Common myeloid progenitor, CD34-positive (primary cell): ENCODE measurements around the gene CFAP99.

Experiments
- CTCF ChIA-PET: fragments of 350-600 bp; sonication (Branson Sonifier 250); formaldehyde crosslinking; loops from one replicate; lab custom pipeline; 2021; ENCODE audit warnings: antibody characterized with exemption; lab: Charles Lee
- POLR2A ChIA-PET: fragments of 350-600 bp; sonication (Branson Sonifier 250); formaldehyde crosslinking; loops from one replicate; lab custom pipeline; 2021; ENCODE audit warnings: antibody characterized with exemption; lab: Charles Lee
- DNase-seq, 3 donors: peaks; one replicate each; pipeline versions ENCODE4 v3.0.0 to v3.0.0-alpha.2; 2013
- H3K27ac ChIP-seq, 2 experiments: 1 replicate in 1 of 2; 2 replicates in 1 of 2; pipeline ENCODE4 v1.7.0; 2013; ENCODE audit warnings: inconsistent platforms in 2 of 2, low read length in 2 of 2, mild to moderate bottlenecking in 2 of 2, low read depth in 1 of 2, moderate library complexity in 1 of 2; ENCODE audit not compliant: severe bottlenecking in 2 of 2, insufficient read depth in 1 of 2, poor library complexity in 1 of 2
- H3K27me3 ChIP-seq, 5 experiments: replicated peaks in 2 of 5; 1 replicate in 3 of 5; 2 replicates in 2 of 5; pipeline versions ENCODE4 v1.6.1 to v1.7.0; 2013; ENCODE audit warnings: low read length in 4 of 5, mild to moderate bottlenecking in 2 of 5, moderate library complexity in 2 of 5, inconsistent platforms in 1 of 5; ENCODE audit not compliant: insufficient read depth in 5 of 5, control insufficient read depth in 4 of 5
- H3K36me3 ChIP-seq, 4 experiments: 1 replicate in 2 of 4; 2 replicates in 2 of 4; pipeline versions ENCODE4 v1.6.1 to v1.7.0; 2013; ENCODE audit warnings: low read length in 3 of 4, control low read depth in 1 of 4, mild to moderate bottlenecking in 1 of 4; ENCODE audit not compliant: control insufficient read depth in 4 of 4, insufficient read depth in 4 of 4
- H3K4me1 ChIP-seq, 4 experiments: 1 replicate in 3 of 4; 2 replicates in 1 of 4; pipeline versions ENCODE4 v1.6.1 to v1.7.1; 2013; ENCODE audit warnings: low read length in 3 of 4, mild to moderate bottlenecking in 3 of 4, control low read depth in 1 of 4, inconsistent platforms in 1 of 4, moderate library complexity in 1 of 4; ENCODE audit not compliant: control insufficient read depth in 4 of 4, insufficient read depth in 4 of 4; ENCODE audit errors: control extremely low read depth in 1 of 4
- H3K4me3 ChIP-seq, 7 experiments: 1 replicate in 4 of 7; 2 replicates in 3 of 7; pipeline versions ENCODE4 v1.5.1 to v1.7.0; 2013; ENCODE audit warnings: mild to moderate bottlenecking in 7 of 7, low read length in 6 of 7, moderate library complexity in 6 of 7, inconsistent platforms in 2 of 7, low read depth in 2 of 7, control low read depth in 1 of 7; ENCODE audit not compliant: insufficient read depth in 4 of 7, control insufficient read depth in 1 of 7; ENCODE audit errors: extremely low read depth in 1 of 7
- H3K9me3 ChIP-seq, 5 experiments: 1 replicate in 4 of 5; 2 replicates in 1 of 5; pipeline versions ENCODE4 v1.6.1 to v1.7.1; 2013; ENCODE audit warnings: low read length in 4 of 5, mild to moderate bottlenecking in 2 of 5, inconsistent platforms in 1 of 5, low read depth in 1 of 5, moderate library complexity in 1 of 5; ENCODE audit not compliant: control insufficient read depth in 4 of 5, insufficient read depth in 2 of 5; ENCODE audit errors: control extremely low read depth in 1 of 5
- WGBS: methylation state at CpG from one replicate; pipeline ENCODE4 v1.1.5; 2013; ENCODE audit not compliant: insufficient coverage; 5-methylcytosine and 5-hydroxymethylcytosine counted together

The CFAP99 gene

GRCh38 chr4:2401610-2401983 is 17.2 kb upstream of the CFAP99 start:
- H3K36me3 ChIP-seq: no peaks in the 10 kb centered on the region
- no peak for DNase-seq
- H3K4me1 ChIP-seq: peaks cover 0 to 15% (median 13%) of the 10 kb centered on the region in 4 experiments
- no peaks in the 10 kb centered on the region for H3K9me3 ChIP-seq
- ChIA-PET CTCF (interaction anchor here (1.2 to 6.9 kb wide), 4 partner anchors 11 to 34 kb away, joined by 4 to 49 read pairs (median 16); no protein-coding TSS in a partner anchor), POLR2A (interaction anchor here (2.1 kb wide), 1 partner anchor 11 kb away, joined by 7 read pairs; no protein-coding TSS in a partner anchor)
- H3K27ac ChIP-seq: no peak overlapping the region
- H3K27me3 ChIP-seq: peaks cover 0 to 37% (median 12%) of the 10 kb centered on the region in 5 experiments
- 50% methylated on average over 15 of the region's 15 CpGs for WGBS
- H3K4me3 ChIP-seq: peak overlapping the region in 3 of 7 experiments; percentile 19 to 65 (median 50)

DNA sequence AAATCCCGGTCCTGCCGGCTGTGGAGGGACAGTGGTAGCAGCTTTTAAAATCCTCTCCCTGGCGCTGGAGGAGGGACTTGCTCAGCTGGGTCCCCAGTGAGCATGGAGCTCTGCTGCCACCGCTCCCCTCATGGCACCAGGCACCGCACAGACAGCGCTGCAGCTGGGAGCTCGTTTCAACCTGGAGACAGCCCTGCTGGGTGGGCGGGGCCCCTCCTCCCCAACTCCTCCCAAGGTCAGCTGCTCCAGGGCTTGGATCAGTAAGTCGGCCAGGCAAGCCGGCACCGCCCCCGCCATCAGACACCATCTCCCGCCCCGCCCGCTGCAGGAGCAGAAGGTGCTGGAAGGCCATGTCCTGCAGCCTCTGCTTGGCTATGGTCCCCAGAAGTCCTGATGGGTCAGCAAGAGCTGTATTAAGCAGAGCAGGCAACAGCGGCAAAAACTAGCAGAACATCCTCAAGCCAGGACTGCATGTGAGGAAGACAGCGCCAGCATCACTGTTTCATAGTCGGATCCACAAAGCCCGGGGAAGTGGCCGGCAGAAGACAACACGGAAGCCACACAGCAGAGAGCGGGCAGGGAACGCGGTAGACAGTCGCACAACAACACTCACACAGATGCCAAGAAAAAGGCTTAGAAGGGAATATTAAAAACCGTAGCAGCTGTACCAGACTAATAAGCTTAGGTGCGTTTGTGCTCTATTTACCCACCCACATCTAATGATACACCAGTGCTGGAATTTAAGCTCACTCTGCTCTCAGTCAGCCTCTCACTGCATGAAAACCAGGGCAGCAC is 16.5 kb upstream of the CFAP99 start:
- H3K27ac ChIP-seq: no peak overlapping the region
- DNase-seq: peak; percentile 29 to 52 (median 43)
- no peaks in the 10 kb centered on the region for H3K36me3 ChIP-seq
- peaks cover 0 to 33% (median 13%) of the 10 kb centered on the region in 5 experiments for H3K27me3 ChIP-seq
- peaks cover 0 to 15% (median 13%) of the 10 kb centered on the region in 4 experiments for H3K4me1 ChIP-seq
- H3K9me3 ChIP-seq: no peaks in the 10 kb centered on the region
- WGBS: 4% methylated on average over 14 of the region's 27 CpGs
- ChIA-PET POLR2A (interaction anchor here (2.1 kb wide), 1 partner anchor 10 kb away, joined by 7 read pairs; no protein-coding TSS in a partner anchor), CTCF (interaction anchor here (0.7 to 6.9 kb wide), 6 partner anchors 10 to 48 kb away, joined by 3 to 49 read pairs (median 6); no protein-coding TSS in a partner anchor)
- peak overlapping the region in 5 of 7 experiments; percentile 10 to 65 (median 19) for H3K4me3 ChIP-seq

- Histone ChIP-seq H3K4me3 (no peak overlapping the region), H3K27me3 (peaks cover 0 to 33% (median 13%) of the 10 kb centered on the region in 5 experiments), H3K4me1 (peaks cover 0 to 15% (median 13%) of the 10 kb centered on the region in 4 experiments), H3K9me3 (no peaks in the 10 kb centered on the region), H3K27ac (no peak overlapping the region), H3K36me3 (no peaks in the 10 kb centered on the region)
- POLR2A ChIA-PET: no interaction called here
- 86% methylated on average over 7 of the region's 7 CpGs for WGBS
- CTCF ChIA-PET: interaction anchor here (0.7 to 6.9 kb wide), 5 partner anchors 10 to 49 kb away, joined by 3 to 49 read pairs (median 8); no protein-coding TSS in a partner anchor
- DNase-seq: no peak
These were observed 15.8 kb upstream of the CFAP99 start for GRCh38 chr4:2402941-2403340.

DNA sequence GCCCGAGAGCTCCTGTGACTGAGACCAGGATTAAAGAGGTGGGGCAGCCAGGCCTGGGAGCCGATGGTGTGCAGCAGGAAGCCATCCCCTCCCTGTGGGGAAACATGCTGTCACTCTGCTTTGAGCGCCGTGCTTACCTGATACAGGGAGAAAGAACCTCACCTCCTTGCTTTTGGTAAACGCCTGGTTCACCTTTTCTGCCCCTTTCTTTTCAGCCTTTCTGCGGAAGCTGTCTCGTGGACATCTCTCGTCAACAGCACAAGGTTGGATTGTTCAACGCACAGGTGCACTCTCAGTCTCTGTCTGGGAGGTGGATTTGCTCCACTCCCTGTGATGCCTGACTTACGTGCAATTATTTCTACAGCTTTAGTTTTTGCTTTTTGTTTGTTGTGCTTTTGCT is 12.3 kb upstream of the CFAP99 start:
- Histone ChIP-seq H3K4me3 (no peak overlapping the region), H3K4me1 (peaks cover 0 to 15% (median 13%) of the 10 kb centered on the region in 4 experiments), H3K36me3 (no peaks in the 10 kb centered on the region), H3K9me3 (no peaks in the 10 kb centered on the region), H3K27me3 (peaks cover 0 to 21% (median 5%) of the 10 kb centered on the region in 5 experiments), H3K27ac (no peak overlapping the region)
- ChIA-PET POLR2A (interaction anchor here (1.0 to 1.1 kb wide), 2 partner anchors 24 to 147 kb away, joined by 3 read pairs; no protein-coding TSS in a partner anchor), CTCF (interaction anchor here (1.1 kb wide), 1 partner anchor 36 kb away, joined by 3 read pairs; no protein-coding TSS in a partner anchor)
- WGBS: 79% methylated on average over 7 of the region's 10 CpGs
- no peak for DNase-seq

- ChIA-PET POLR2A (interaction anchor here (1.0 kb wide), 1 partner anchor 146 kb away, joined by 3 read pairs; no protein-coding TSS in a partner anchor), CTCF (interaction anchor here (1.1 kb wide), 1 partner anchor 35 kb away, joined by 3 read pairs; no protein-coding TSS in a partner anchor)
- H3K36me3 ChIP-seq: no peaks in the 10 kb centered on the region
- H3K4me1 ChIP-seq: peaks cover 0 to 13% (median 10%) of the 10 kb centered on the region in 4 experiments
- H3K27me3 ChIP-seq: peaks cover 0 to 18% (median 3%) of the 10 kb centered on the region in 5 experiments
- WGBS: 78% methylated on average over 7 of the region's 7 CpGs
- no peak overlapping the region for H3K4me3 ChIP-seq
- H3K27ac ChIP-seq: no peak overlapping the region
- DNase-seq: no peak
- no peaks in the 10 kb centered on the region for H3K9me3 ChIP-seq
These were observed 11.8 kb upstream of the CFAP99 start for GRCh38 chr4:2406920-2407319.

- POLR2A ChIA-PET: no interaction called here
- no peaks in the 10 kb centered on the region for H3K36me3 ChIP-seq
- CTCF ChIA-PET: no interaction called here
- no peak overlapping the region for H3K4me3 ChIP-seq
- 100% methylated on average over 2 of the region's 3 CpGs for WGBS
- DNase-seq: no peak
- peaks cover 5 to 14% (median 12%) of the 10 kb centered on the region in 4 experiments for H3K4me1 ChIP-seq
- H3K27me3 ChIP-seq: peaks cover 0 to 8% (median 3%) of the 10 kb centered on the region in 5 experiments
- no peaks in the 10 kb centered on the region for H3K9me3 ChIP-seq
- H3K27ac ChIP-seq: no peak overlapping the region
These were observed 10.8 kb upstream of the CFAP99 start for GRCh38 chr4:2407991-2408342.
